NK-92 (cell line): ENCODE results near the gene ZNF132.

Source experiments
- DNase-seq: peaks from one replicate; lab custom pipeline; 2025; ENCODE audit not compliant: unreplicated experiment; lab: John Stamatoyannopoulos, UW

Gene ZNF132

DNA sequence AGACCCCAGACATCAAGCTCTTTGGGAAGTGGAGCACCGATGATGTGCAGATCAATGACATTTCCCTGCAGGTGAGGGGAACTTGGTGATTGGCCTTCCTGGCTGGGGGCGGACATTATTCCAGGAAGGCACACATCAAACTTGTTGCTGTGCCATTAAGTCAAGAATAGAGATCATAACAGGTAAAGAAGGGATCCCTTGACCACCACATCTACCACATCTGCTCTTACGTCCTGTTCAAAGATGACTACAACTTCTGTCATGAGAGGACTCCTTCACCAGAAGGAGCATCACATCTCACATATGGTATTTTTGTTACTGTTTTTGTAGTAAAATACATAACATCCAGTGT lies 51.8 kb downstream of the ZNF132 start:
- no peak for DNase-seq

DNA sequence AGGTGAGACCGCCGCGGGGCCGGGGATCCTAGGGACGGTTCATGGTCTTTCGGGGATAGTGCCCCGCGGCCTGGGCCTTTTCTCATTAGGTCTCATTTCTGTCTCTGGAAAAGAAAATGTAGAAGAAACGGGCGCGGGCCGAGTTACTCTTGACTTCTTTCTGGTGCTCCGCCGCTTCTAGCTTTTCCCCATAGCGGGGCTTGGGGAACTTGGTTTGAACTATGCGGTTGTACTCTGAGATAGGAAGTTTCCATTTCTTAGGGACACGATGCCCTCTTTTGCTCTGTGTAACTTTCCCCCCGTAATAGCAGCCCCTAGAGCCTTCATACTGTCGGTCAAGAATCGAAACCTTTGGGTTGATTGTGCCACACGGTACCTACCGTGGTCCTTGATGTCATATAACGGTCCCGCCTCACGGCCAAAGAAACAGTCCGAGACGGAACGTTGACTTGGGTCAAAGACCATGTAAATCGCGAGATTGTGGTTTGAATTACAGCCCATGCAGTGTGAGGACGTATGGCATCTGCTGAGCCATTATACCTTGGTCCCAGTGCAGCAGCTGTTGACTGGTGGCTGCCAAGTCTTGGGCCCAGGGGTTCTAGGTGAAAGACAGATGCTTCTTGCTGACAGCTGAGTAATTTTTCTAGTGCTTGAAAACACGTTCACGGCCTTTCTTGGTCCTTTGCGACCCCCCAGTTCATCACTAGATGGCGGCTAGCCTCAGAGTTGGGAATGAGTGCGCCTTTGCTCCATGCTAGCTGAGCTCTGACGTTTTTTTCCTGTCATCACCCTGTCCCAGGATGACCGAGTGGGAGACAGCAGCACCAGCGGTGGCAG lies 52.4 kb downstream of the ZNF132 start:
- no peak for DNase-seq

DNA sequence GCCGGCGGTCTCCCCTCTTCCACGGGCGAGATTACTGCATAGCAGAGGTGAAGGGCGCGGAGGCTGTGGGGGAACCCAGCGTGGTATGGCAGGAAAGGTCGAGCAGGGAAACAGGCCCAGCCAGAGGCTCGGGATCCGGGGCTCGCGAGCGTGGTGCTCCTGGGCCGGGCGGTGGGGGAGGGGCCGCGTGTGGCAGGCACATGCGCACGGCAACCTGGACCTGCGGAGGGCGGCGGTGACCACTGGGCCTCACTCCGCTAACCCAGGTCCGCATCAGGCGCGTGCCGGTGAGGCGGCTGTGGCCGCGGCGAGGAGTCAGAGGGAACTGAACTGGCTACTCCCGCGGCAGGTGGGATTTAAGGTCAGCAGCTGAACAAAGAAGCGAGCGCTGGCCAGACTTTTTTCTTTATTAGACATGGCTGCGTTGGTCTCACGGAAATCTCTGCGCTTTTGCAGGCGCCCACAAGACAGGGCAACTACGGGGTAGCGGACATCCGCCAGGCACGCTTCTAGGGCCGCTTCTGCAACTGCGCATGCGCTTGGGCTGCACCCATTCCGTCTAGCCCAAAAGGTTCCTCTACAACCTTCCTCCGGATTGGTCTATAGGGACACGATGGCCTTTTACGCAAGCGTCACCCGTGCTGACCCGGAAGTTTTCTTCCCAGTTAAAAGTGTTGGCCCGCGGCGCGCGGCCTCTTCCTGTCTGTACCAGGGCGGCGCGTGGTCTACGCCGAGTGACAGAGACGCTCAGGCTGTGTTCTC lies 53.2 kb downstream of the ZNF132 start, which contains the start of gene RPS5:
Gene RPS5, plus strand, starts transcription at position 694 of the 762 bp plus-strand sequence. CDS start 869 bp downstream, outside the sequence.
- DNase-seq = peak; percentile 77

DNA sequence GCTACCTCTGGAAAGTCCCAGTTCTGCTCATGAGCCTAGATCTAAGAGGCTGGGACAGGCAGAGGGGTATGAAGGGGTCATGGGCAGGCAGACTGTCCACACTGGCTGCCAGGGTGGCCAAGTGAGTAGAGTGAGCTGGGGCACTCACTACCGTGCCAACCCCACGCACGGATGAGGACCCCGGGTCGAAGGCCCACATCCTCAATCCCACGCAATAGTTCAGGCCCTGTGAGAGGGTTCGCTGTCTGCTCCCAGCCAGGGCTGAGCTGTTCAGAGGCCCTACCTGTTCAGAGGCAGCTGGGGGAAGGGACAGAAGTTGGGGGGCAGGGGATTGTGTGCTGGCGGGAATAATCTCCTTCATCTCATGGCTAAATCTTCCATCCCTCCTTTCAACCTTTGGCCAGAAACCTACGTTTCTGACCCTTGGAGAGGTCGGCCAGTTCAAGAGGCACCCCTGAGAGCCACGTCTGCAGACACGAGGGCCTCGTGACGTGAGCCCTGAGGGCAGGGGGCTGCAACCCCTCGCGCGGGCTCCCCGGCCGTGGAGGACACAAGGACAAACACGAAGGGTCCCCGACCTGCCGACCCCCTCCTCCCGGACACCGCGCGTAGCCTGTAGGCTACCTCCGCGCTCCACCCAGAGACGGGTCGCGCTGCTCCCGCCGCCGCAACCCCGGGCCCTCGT lies 53.9 kb downstream of the ZNF132 start:
- no peak for DNase-seq

DNA sequence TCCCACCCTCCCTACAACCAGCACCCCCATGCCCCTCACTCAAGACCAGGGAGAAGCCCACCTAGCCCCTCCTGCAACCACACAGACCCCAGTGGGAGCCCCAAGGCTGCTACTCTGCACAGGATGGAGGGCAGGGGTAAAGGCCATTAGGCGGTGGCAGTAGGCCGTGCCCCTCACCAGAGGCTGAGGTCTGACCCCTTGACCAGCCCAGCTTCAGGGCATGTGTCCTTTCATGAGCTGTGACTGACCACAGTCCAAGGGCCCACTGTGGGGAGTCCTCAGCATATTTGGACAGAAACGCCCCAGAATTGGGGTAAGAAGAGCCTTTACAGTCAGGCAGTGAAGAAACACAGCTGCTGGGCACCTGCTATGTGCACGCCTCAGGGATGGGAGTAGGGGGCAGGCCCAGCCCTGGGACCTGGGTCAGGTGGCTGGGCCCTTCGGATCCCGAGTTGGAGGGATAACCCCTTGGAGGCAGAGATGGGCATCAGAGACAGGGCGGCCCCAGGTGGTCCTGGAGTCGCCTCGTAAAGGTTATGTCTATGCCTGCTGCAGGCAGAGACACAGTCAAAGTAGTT lies 54.6 kb downstream of the ZNF132 start:
- DNase-seq = no peak

DNA sequence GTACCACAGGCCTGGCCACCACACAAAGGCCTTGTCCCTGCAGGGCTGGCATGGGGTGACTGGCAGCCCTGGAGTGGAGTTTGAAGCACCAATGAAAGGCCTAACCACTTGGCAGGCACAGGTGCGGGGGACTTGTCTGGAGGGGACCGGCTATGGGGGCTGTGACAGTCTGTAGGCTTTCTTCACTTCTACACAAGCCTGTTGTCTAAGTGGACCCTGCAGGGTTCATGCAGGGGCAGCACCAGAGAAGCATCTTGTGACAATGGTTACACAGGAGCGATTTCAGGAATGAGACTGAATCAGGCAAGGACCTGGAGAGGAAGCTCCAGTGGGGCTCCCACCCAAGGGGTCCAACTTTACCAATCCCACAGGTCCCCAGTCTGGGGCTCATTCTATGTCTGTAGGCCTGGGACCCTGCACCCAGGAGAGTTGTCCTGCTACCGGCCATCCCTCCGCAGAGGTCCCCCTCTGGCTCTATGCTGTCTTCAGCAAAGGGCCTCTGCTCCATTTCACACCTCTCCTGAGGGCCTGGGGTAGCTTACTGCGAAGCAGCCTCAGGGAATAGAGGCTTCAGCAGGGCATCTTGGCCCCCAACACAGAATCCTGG lies 56.9 kb downstream of the ZNF132 start:
- DNase-seq = no peak
